Right lobe of liver (tissue), 6 donors: ENCODE results near the gene ITPKB. TPM values are rescaled to one million over a fixed set of nuclear protein-coding genes. Genes with fewer than 3 reads are reported as not detected.
"Not testable (repeated sequence)": the region's sequence is repeated elsewhere in the genome, so short reads cannot be mapped to it uniquely, and the experiment has no call there.

Experiments
- ATAC-seq, 4 donors: fragments of 200-7000 bp; cut with Tn5 transposase; one replicate each; pipeline ENCODE4 v1.9.1; 2020; ENCODE audit warnings: mild to moderate bottlenecking in 4 of 4, moderate library complexity in 4 of 4
- DNase-seq, 3 donors: peaks; one replicate each; pipeline ENCODE4 v3.0.0-alpha.2; 2020
- H3K27ac ChIP-seq, 3 donors: fragments of 200-600 bp; one replicate each; pipeline ENCODE4 v1.8.0; 2022
- H3K27me3 ChIP-seq, 2 donors: fragments of 200-600 bp; one replicate each; pipeline ENCODE4 v1.8.0; 2022
- H3K36me3 ChIP-seq, 4 donors: fragments of 200-600 bp; sonication (generic) in 1 of 4; one replicate each; pipeline versions ENCODE4 v1.5.1 to v1.8.0; 2017 to 2022; ENCODE audit warnings: control low read depth in 1 of 4
- H3K4me1 ChIP-seq, 4 donors: fragments of 200-600 bp; sonication (generic) in 1 of 4; one replicate each; pipeline versions ENCODE4 v1.5.1 to v1.8.0; 2017 to 2022; ENCODE audit warnings: control low read depth in 1 of 4
- H3K4me3 ChIP-seq, 3 donors: fragments of 200-600 bp; one replicate each; pipeline ENCODE4 v1.8.0; 2022
- H3K9me3 ChIP-seq, 4 donors: fragments of 200-600 bp; sonication (generic) in 1 of 4; one replicate each; pipeline versions ENCODE4 v1.5.1 to v1.8.0; 2017 to 2022; ENCODE audit warnings: control low read depth in 1 of 4
- POLR2A ChIP-seq: fragments of 450-650 bp; IDR thresholded peaks from one replicate; pipeline ENCODE4 v1.6.1; 2017; ENCODE audit warnings: antibody characterized with exemption, mild to moderate bottlenecking
- WGBS: methylation state at CpG from one replicate; pipeline ENCODE4 v1.1.6; 2018; ENCODE audit warnings: low coverage, low lambda C conversion rate; ENCODE audit not compliant: insufficient coverage; ENCODE audit errors: missing lambda C conversion rate; 5-methylcytosine and 5-hydroxymethylcytosine counted together
- intact Hi-C, 2 donors: fragments of 100-400 bp; cut with DNase I; formaldehyde crosslinking; loops; one replicate each; pipeline versions ENCODE4 v1.11.2 to v1.14.1; 2022
- total RNA-seq, 6 experiments: library from RNA; depleted of rRNA in 2 of 6; stranded (reverse); fragments of >200 nt in 2 of 6; fragmentation: NEBNext Ultra II Directional in 3 of 6; extraction: Animal tissue kit (Norgen Biotek cat#: 25700) in 3 of 6; gene quantifications; one replicate each; pipeline versions ENCODE4 v1.1.0 to v1.2.4, GENCODE V29; 2016 to 2023
- TF ChIP-seq, protein P1 (sequence below), 4 donors: fragments of 200-600 bp in 3 of 4; fragments of 450-650 bp in 1 of 4; IDR thresholded peaks; one replicate each; pipeline versions ENCODE4 v1.5.1 to v1.8.0; 2016 to 2022; ENCODE audit warnings: antibody characterized with exemption in 4 of 4, mild to moderate bottlenecking in 2 of 4
- donor health status: DM: no; HTN: yes; CAD: no.
- donor health status: DM: no; HTN: no; CAD: no.
- donor health status: DM: no; HTN: no; CAD: no.
- donor health status: DM: no; HTN: yes; CAD: no.
- donor health status: DM: no; HTN: yes; CAD: no.

ITPKB gene
- total RNA-seq, 6 experiments from 2014 or later, result 2.1 to 4.1 (median 3.4) TPM

DNA sequence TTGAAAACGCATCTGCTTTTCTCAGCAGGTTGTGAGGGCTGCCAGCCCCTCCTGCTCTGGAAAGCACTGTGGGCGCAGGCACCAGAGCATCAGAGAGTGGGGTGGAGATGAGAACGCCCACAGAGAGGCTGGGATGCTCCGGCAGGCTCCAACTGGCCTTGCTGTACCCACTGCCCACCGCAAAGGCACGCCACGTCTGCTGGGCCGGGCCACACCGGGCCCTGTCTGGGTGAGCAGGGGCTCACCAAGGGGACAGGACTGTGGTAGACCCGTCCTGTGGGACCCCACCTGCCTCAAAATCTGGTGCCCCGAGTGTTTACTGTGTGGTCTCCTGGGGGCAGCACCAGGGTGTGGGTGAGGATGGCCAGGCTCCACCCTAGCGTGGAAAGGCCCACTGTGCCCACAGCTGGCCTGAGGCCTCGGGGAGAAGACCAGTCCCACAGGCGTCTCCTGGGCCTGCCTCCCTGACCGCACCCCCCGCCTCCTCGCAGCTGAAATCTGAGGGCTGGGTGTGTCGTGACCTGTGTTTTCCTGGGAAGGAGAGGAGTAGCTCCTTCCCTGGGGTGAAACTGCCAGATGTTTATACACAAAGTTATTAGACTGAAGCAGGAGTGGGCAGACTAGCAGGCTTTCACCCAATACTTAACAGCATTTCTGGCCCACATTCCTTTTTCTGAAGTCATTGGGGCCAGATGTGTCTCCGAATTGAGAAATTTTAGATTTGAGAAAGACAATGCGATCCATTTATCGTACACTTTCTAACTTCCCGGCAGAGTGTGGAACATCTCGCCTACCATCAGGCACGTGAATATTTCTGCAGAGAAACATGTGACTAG lies 136.7 kb downstream of the ITPKB start:
- H3K27ac ChIP-seq, result no peak overlapping the region
- TF ChIP-seq POLR2A, result no peak
- TF ChIP-seq, protein P1, sequence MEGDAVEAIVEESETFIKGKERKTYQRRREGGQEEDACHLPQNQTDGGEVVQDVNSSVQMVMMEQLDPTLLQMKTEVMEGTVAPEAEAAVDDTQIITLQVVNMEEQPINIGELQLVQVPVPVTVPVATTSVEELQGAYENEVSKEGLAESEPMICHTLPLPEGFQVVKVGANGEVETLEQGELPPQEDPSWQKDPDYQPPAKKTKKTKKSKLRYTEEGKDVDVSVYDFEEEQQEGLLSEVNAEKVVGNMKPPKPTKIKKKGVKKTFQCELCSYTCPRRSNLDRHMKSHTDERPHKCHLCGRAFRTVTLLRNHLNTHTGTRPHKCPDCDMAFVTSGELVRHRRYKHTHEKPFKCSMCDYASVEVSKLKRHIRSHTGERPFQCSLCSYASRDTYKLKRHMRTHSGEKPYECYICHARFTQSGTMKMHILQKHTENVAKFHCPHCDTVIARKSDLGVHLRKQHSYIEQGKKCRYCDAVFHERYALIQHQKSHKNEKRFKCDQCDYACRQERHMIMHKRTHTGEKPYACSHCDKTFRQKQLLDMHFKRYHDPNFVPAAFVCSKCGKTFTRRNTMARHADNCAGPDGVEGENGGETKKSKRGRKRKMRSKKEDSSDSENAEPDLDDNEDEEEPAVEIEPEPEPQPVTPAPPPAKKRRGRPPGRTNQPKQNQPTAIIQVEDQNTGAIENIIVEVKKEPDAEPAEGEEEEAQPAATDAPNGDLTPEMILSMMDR (IDR thresholded peaks at IDR 0.05), result no peak
- 57% methylated on average over 11 of the region's 24 CpGs for WGBS
- ATAC-seq, result no peak
- no peaks in the 10 kb centered on the region for H3K27me3 ChIP-seq
- DNase-seq, result peak in 1 of 3 donors; percentile 43
- intact Hi-C loops, result loop anchor here (10.0 kb wide), 1 partner anchor 178 kb away; no protein-coding TSS in a partner anchor
- no peaks in the 10 kb centered on the region for H3K9me3 ChIP-seq
- no peak overlapping the region for H3K4me3 ChIP-seq
- peaks cover 0 to 4% (median 2%) of the 10 kb centered on the region in 4 donors for H3K4me1 ChIP-seq
- H3K36me3 ChIP-seq, result no peaks in the 10 kb centered on the region

DNA sequence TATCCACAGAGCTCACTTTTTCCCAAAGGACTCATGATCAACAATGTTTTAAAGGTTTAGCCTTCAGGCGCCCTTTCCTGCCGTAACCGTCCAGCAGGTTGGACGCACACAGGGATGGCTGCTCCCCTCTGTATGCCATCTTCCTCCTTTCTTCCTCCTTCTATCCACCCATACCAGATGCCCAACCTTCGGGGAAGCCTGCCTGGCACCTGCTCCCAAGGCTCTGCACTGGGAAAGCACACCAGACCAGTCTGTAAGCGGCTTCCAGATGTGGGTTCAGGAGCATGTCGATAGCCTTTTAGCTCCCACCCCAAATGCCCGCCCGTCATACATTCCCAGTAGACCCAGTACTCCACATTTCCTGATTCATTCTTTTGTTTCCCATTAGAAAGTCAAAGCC lies 137.6 kb downstream of the ITPKB start:
- intact Hi-C loops, result loop anchor here (10.0 kb wide), 1 partner anchor 177 kb away; no protein-coding TSS in a partner anchor
- TF ChIP-seq, protein P1 (IDR thresholded peaks at IDR 0.05), result no peak
- TF ChIP-seq POLR2A, result no peak
- Histone ChIP-seq H3K27me3 (no peaks in the 10 kb centered on the region), H3K4me1 (peaks cover 0 to 4% (median 2%) of the 10 kb centered on the region in 4 donors), H3K27ac (no peak overlapping the region), H3K4me3 (no peak overlapping the region), H3K36me3 (no peaks in the 10 kb centered on the region), H3K9me3 (no peaks in the 10 kb centered on the region)
- ATAC-seq, result no peak
- peak in 1 of 3 donors; percentile 16 for DNase-seq
- WGBS, result 91% methylated on average over 9 of the region's 9 CpGs

DNA sequence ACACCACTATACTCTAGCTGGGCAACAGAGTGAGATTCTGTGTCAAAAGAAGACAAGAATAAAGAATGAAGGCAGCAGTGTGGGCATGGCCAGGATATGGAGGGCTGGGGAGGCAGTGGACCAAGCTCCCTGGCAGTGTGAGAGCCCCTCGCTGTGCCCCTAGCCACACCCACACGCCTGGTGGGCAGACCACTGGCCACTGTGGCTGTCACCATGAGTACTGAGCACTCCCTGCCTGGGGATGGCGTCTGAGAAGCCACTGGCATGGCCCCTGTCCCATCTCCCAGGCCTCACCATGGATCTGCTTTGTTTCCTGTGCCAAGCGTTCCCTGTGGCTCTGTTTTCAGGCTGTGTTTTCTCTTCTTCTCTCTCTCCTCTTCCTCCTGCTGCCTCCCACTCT lies 138.8 kb downstream of the ITPKB start:
- peaks cover 0 to 4% (median 2%) of the 10 kb centered on the region in 4 donors for H3K4me1 ChIP-seq
- ATAC-seq (no peak), DNase-seq (peak in 1 of 3 donors; percentile 32)
- 70% methylated on average over 2 of the region's 4 CpGs for WGBS
- H3K27me3 ChIP-seq, result no peaks in the 10 kb centered on the region
- no peak overlapping the region for H3K4me3 ChIP-seq
- intact Hi-C loops, result loop anchor here (10.0 kb wide), 1 partner anchor 175 kb away; no protein-coding TSS in a partner anchor
- no peak for TF ChIP-seq POLR2A
- H3K27ac ChIP-seq, result no peak overlapping the region
- H3K9me3 ChIP-seq, result no peaks in the 10 kb centered on the region
- no peaks in the 10 kb centered on the region for H3K36me3 ChIP-seq

DNA sequence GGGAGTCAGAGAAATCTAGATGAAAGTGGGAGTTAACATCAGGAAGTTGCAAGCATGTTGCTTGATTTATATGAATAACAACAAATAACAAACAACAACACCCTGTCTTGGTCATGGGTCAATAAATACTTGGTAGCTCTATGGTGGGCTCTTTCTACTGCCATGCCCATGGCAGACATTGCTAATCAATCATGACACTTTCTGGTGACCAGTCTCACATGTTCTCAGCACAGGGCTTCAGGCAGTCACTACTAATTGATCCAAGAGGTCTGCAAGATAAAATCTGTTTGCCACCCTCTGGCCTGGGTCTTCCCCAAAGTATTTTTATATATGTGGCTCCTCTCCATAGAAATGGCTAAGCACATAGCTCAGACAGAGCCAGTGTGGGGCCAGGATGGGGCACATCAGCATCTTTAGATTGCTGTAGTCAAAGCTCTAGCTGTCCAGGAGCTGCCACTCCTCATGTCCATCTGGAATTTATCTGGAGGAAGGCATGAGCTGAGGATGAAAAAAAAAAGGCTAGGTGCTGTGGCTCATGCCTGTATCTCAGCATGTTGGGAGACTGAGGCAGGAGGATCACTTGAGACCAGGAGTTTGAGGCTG lies 139.3 kb downstream of the ITPKB start:
- Histone ChIP-seq H3K27ac (no peak overlapping the region), H3K27me3 (no peaks in the 10 kb centered on the region), H3K4me1 (peaks cover 0 to 4% (median 2%) of the 10 kb centered on the region in 4 donors), H3K9me3 (no peaks in the 10 kb centered on the region), H3K4me3 (no peak overlapping the region), H3K36me3 (no peaks in the 10 kb centered on the region)
- ATAC-seq (no peak), DNase-seq (no peak)
- TF ChIP-seq POLR2A, result no peak
- TF ChIP-seq, protein P1 (IDR thresholded peaks at IDR 0.05), result no peak
- intact Hi-C loops, result loop anchor here (10.0 kb wide), 1 partner anchor 175 kb away; no protein-coding TSS in a partner anchor

DNA sequence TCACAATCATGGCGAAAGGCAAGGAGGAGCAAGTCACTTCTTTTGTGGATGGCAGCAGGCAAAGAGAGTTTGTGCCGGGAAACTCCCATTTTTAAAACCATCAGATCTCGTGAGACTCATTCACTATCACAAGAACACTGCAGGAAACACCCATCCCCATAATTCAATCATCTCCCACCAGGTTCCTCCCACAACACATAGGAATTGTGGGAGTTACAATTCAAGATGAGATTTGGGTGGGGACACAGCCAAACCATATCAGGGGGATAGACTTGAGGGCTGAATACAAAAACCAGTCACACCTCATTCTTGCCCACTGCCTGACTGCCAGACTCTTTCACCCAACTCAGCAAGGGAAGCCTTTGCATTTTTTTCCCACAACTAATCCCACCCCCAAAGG lies 140.1 kb downstream of the ITPKB start:
- H3K4me3 ChIP-seq, H3K27ac ChIP-seq, H3K4me1 ChIP-seq, ATAC-seq, DNase-seq, H3K27me3 ChIP-seq, H3K9me3 ChIP-seq, intact Hi-C loops, H3K36me3 ChIP-seq: not testable (repeated sequence)
- 78% methylated on average over 3 of the region's 3 CpGs for WGBS
